ENCODE measurements around the gene BCR.

GRCh38 chr22:23214398-23214797, 34.1 kb downstream of the BCR start:
- TF ChIP-seq CTCF (IDR thresholded peaks at IDR 0.05; ENCODE audit: insufficient read depth, low read length, poor library complexity, severe bottlenecking) (no peak), EZH2phosphoT487 (conservative IDR thresholded peaks at IDR 0.05; ENCODE audit: low read length) (no peak)
